Right lobe of liver (tissue), 6 donors: ENCODE measurements around the gene TSPAN4. TPM values are rescaled to one million over a fixed set of nuclear protein-coding genes. Genes with fewer than 3 reads are reported as not detected.

Source experiments
- ATAC-seq, 4 donors: fragments of 200-7000 bp; cut with Tn5 transposase; one replicate each; pipeline ENCODE4 v1.9.1; 2020; ENCODE audit warnings: mild to moderate bottlenecking in 4 of 4, moderate library complexity in 4 of 4
- DNase-seq, 3 donors: peaks; one replicate each; pipeline ENCODE4 v3.0.0-alpha.2; 2020
- H3K27ac ChIP-seq, 3 donors: fragments of 200-600 bp; one replicate each; pipeline ENCODE4 v1.8.0; 2022
- H3K27me3 ChIP-seq, 2 donors: fragments of 200-600 bp; one replicate each; pipeline ENCODE4 v1.8.0; 2022
- H3K36me3 ChIP-seq, 4 donors: fragments of 200-600 bp; sonication (generic) in 1 of 4; one replicate each; pipeline versions ENCODE4 v1.5.1 to v1.8.0; 2017 to 2022; ENCODE audit warnings: control low read depth in 1 of 4
- H3K4me1 ChIP-seq, 4 donors: fragments of 200-600 bp; sonication (generic) in 1 of 4; one replicate each; pipeline versions ENCODE4 v1.5.1 to v1.8.0; 2017 to 2022; ENCODE audit warnings: control low read depth in 1 of 4
- H3K4me3 ChIP-seq, 3 donors: fragments of 200-600 bp; one replicate each; pipeline ENCODE4 v1.8.0; 2022
- H3K9me3 ChIP-seq, 4 donors: fragments of 200-600 bp; sonication (generic) in 1 of 4; one replicate each; pipeline versions ENCODE4 v1.5.1 to v1.8.0; 2017 to 2022; ENCODE audit warnings: control low read depth in 1 of 4
- CTCF ChIP-seq, 4 donors: fragments of 200-600 bp in 3 of 4; fragments of 450-650 bp in 1 of 4; IDR thresholded peaks; one replicate each; pipeline versions ENCODE4 v1.5.1 to v1.8.0; 2016 to 2022; ENCODE audit warnings: antibody characterized with exemption in 4 of 4, mild to moderate bottlenecking in 2 of 4
- POLR2A ChIP-seq: fragments of 450-650 bp; IDR thresholded peaks from one replicate; pipeline ENCODE4 v1.6.1; 2017; ENCODE audit warnings: antibody characterized with exemption, mild to moderate bottlenecking
- WGBS: methylation state at CpG from one replicate; pipeline ENCODE4 v1.1.6; 2018; ENCODE audit warnings: low coverage, low lambda C conversion rate; ENCODE audit not compliant: insufficient coverage; ENCODE audit errors: missing lambda C conversion rate; 5-methylcytosine and 5-hydroxymethylcytosine counted together
- intact Hi-C, 2 donors: fragments of 100-400 bp; cut with DNase I; formaldehyde crosslinking; loops; one replicate each; pipeline versions ENCODE4 v1.11.2 to v1.14.1; 2022
- total RNA-seq, 6 experiments: library from RNA; depleted of rRNA in 2 of 6; stranded (reverse); fragments of >200 nt in 2 of 6; fragmentation: NEBNext Ultra II Directional in 3 of 6; extraction: Animal tissue kit (Norgen Biotek cat#: 25700) in 3 of 6; gene quantifications; one replicate each; pipeline versions ENCODE4 v1.1.0 to v1.2.4, GENCODE V29; 2016 to 2023
- donor health status: DM: no; HTN: yes; CAD: no.
- donor health status: DM: no; HTN: no; CAD: no.
- donor health status: DM: no; HTN: no; CAD: no.
- donor health status: DM: no; HTN: yes; CAD: no.
- donor health status: DM: no; HTN: yes; CAD: no.

Gene TSPAN4
- total RNA-seq, 6 experiments from 2014 or later = 14.9 to 80.6 (median 30.5) TPM

GRCh38 chr11:810040-810567, 32.5 kb upstream of the TSPAN4 start:
- Histone ChIP-seq H3K9me3 (no peaks in the 10 kb centered on the region), H3K4me1 (peaks cover 0 to 22% (median 8%) of the 10 kb centered on the region in 4 donors), H3K27me3 (no peaks in the 10 kb centered on the region), H3K4me3 (peak overlapping the region; percentile 84 to 100 (median 99)), H3K36me3 (peaks cover 0 to 29% (median 0%) of the 10 kb centered on the region in 4 donors), H3K27ac (peak overlapping the region; percentile 91 to 95 (median 94))
- 1% methylated on average over 19 of the region's 55 CpGs for WGBS
- ATAC-seq (no peak), DNase-seq (no peak)
- intact Hi-C loops = no loop called here
- TF ChIP-seq CTCF (IDR thresholded peaks at IDR 0.05) (peak in 2 of 4 donors; percentile 3 to 7), POLR2A (peak; percentile 73)

GRCh38 chr11:811446-812245, 31.0 kb upstream of the TSPAN4 start:
- Histone ChIP-seq H3K27ac (no peak overlapping the region), H3K4me3 (peak overlapping the region in 1 of 3 donors; percentile 84), H3K4me1 (peaks cover 0 to 22% (median 8%) of the 10 kb centered on the region in 4 donors), H3K36me3 (peaks cover 0 to 29% (median 0%) of the 10 kb centered on the region in 4 donors), H3K27me3 (no peaks in the 10 kb centered on the region), H3K9me3 (no peaks in the 10 kb centered on the region)
- ATAC-seq (no peak), DNase-seq (no peak)
- intact Hi-C loops = no loop called here
- TF ChIP-seq CTCF (IDR thresholded peaks at IDR 0.05) (peak in 1 of 4 donors; percentile 10), POLR2A (no peak)
- WGBS = 63% methylated on average over 4 of the region's 14 CpGs

GRCh38 chr11:812390-812789, 30.3 kb upstream of the TSPAN4 start:
- no peak for TF ChIP-seq POLR2A
- TF ChIP-seq CTCF (IDR thresholded peaks at IDR 0.05) = no peak
- H3K27me3 ChIP-seq = no peaks in the 10 kb centered on the region
- H3K9me3 ChIP-seq = no peaks in the 10 kb centered on the region
- peaks cover 0 to 22% (median 8%) of the 10 kb centered on the region in 4 donors for H3K4me1 ChIP-seq
- H3K36me3 ChIP-seq = peaks cover 0 to 29% (median 0%) of the 10 kb centered on the region in 4 donors
- H3K4me3 ChIP-seq = no peak overlapping the region
- intact Hi-C loops = no loop called here
- DNase-seq (no peak), ATAC-seq (no peak)
- WGBS = no CpG with 5 or more reads among the region's 3 CpGs
- H3K27ac ChIP-seq = no peak overlapping the region

GRCh38 chr11:813072-813455, 29.6 kb upstream of the TSPAN4 start:
- Histone ChIP-seq H3K27me3 (no peaks in the 10 kb centered on the region), H3K27ac (no peak overlapping the region), H3K4me3 (no peak overlapping the region), H3K4me1 (peaks cover 0 to 22% (median 8%) of the 10 kb centered on the region in 4 donors), H3K36me3 (peaks cover 0 to 29% (median 0%) of the 10 kb centered on the region in 4 donors), H3K9me3 (no peaks in the 10 kb centered on the region)
- intact Hi-C loops = no loop called here
- WGBS = 84% methylated on average over 5 of the region's 6 CpGs
- no peak for DNase-seq
- no peak for TF ChIP-seq CTCF (IDR thresholded peaks at IDR 0.05)
- TF ChIP-seq POLR2A = no peak
- ATAC-seq = no peak
